HL-60 (cell line): ENCODE data around the gene S100A13.
A peak's percentile ranks its signal among the peaks of the same experiment; 100 is the strongest.

ENCODE experiments used
- DNase-seq, 2 experiments: peaks; one replicate each; pipeline ENCODE4 v3.0.0-alpha.2; 2010 to 2020; ENCODE audit warnings: low read depth in 1 of 2, low spot score in 1 of 2
- H3K27ac ChIP-seq: fragments of 250-450 bp; sonication (Bioruptor Pico); replicated peaks from 2 replicates; pipeline ENCODE4 v1.5.1; 2020; ENCODE audit warnings: mild to moderate bottlenecking, moderate library complexity
- H3K27me3 ChIP-seq: fragments of 250-450 bp; sonication (Bioruptor Pico); 2 replicates; pipeline ENCODE4 v1.5.1; 2021; ENCODE audit warnings: mild to moderate bottlenecking, moderate library complexity; ENCODE audit not compliant: insufficient read depth, poor library complexity, severe bottlenecking
- H3K4me3 ChIP-seq: replicated peaks from 2 replicates; pipeline ENCODE4 v1.5.1; 2011; ENCODE audit warnings: mild to moderate bottlenecking, control low read depth, low read length; ENCODE audit not compliant: insufficient read depth
- CTCF ChIP-seq: IDR thresholded peaks from one replicate; pipeline ENCODE4 v1.5.1; 2011; ENCODE audit warnings: low read length, control low read depth, inconsistent platforms; ENCODE audit not compliant: insufficient read depth
- GABPA ChIP-seq: IDR thresholded peaks from 2 replicates; pipeline ENCODE4 v1.6.1; 2012; ENCODE audit warnings: low read depth
- POLR2AphosphoS5 ChIP-seq: IDR thresholded peaks from 2 replicates; pipeline ENCODE4 v1.6.1; 2012; ENCODE audit warnings: low read depth
- SPI1 ChIP-seq: IDR thresholded peaks from 2 replicates; pipeline ENCODE4 v1.6.1; 2012; ENCODE audit warnings: low read depth, mild to moderate bottlenecking, borderline replicate concordance
- TF ChIP-seq, protein P1 (sequence below): IDR thresholded peaks from 2 replicates; pipeline ENCODE4 v1.6.1; 2012; ENCODE audit warnings: low read depth; ENCODE audit not compliant: insufficient replicate concordance

The S100A13 gene

GRCh38 chr1:153623101-153623500, 4.2 kb downstream of the S100A13 start:
- Histone ChIP-seq H3K27ac (no peak overlapping the region), H3K27me3 (no peaks in the 10 kb centered on the region)
- no peak for DNase-seq

DNA sequence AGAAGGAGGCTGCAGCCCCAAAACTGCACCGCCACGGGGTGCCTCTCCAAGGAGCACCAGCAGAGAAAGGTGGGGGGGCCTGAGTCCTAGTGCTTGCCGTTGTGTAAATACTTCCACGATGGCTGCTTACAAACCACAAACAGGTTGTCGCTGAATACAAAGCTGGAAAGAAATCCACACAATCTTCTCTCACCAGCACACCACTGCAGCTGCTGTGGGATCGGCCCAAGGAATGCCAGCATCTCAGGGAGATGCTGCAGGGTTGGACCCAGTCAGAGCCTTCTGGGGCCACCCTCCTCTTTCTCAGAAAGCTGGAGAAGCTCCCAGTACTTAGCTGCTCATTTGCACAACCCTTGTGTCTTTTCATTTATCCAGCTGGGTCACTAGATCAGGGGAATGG, 8.1 kb downstream of the S100A13 start:
- no peaks in the 10 kb centered on the region for H3K27me3 ChIP-seq
- TF ChIP-seq, protein P1, sequence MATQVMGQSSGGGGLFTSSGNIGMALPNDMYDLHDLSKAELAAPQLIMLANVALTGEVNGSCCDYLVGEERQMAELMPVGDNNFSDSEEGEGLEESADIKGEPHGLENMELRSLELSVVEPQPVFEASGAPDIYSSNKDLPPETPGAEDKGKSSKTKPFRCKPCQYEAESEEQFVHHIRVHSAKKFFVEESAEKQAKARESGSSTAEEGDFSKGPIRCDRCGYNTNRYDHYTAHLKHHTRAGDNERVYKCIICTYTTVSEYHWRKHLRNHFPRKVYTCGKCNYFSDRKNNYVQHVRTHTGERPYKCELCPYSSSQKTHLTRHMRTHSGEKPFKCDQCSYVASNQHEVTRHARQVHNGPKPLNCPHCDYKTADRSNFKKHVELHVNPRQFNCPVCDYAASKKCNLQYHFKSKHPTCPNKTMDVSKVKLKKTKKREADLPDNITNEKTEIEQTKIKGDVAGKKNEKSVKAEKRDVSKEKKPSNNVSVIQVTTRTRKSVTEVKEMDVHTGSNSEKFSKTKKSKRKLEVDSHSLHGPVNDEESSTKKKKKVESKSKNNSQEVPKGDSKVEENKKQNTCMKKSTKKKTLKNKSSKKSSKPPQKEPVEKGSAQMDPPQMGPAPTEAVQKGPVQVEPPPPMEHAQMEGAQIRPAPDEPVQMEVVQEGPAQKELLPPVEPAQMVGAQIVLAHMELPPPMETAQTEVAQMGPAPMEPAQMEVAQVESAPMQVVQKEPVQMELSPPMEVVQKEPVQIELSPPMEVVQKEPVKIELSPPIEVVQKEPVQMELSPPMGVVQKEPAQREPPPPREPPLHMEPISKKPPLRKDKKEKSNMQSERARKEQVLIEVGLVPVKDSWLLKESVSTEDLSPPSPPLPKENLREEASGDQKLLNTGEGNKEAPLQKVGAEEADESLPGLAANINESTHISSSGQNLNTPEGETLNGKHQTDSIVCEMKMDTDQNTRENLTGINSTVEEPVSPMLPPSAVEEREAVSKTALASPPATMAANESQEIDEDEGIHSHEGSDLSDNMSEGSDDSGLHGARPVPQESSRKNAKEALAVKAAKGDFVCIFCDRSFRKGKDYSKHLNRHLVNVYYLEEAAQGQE, result no peak
- TF ChIP-seq GABPA (no peak), CTCF (no peak), SPI1 (no peak), POLR2AphosphoS5 (no peak)
- no peak for DNase-seq
- H3K4me3 ChIP-seq, result no peak overlapping the region
- H3K27ac ChIP-seq, result no peak overlapping the region

More at GRCh38 chr1:153623101-153623500, 4.2 kb downstream of the S100A13 start:
- TF ChIP-seq, protein P1, result no peak
- TF ChIP-seq CTCF (no peak), POLR2AphosphoS5 (no peak), GABPA (no peak), SPI1 (no peak)
- no peak overlapping the region for H3K4me3 ChIP-seq

GRCh38 chr1:153617663-153618062, 9.6 kb downstream of the S100A13 start:
- no peak for TF ChIP-seq SPI1
- TF ChIP-seq POLR2AphosphoS5, result no peak
- TF ChIP-seq, protein P1, result no peak
- TF ChIP-seq GABPA, result no peak
- TF ChIP-seq CTCF, result peak; percentile 61
- Histone ChIP-seq H3K27ac (no peak overlapping the region), H3K4me3 (no peak overlapping the region), H3K27me3 (no peaks in the 10 kb centered on the region)
- peak; percentile 45 to 78 for DNase-seq
